ENCODE measurements around the gene CATSPER1.

The CATSPER1 gene

DNA sequence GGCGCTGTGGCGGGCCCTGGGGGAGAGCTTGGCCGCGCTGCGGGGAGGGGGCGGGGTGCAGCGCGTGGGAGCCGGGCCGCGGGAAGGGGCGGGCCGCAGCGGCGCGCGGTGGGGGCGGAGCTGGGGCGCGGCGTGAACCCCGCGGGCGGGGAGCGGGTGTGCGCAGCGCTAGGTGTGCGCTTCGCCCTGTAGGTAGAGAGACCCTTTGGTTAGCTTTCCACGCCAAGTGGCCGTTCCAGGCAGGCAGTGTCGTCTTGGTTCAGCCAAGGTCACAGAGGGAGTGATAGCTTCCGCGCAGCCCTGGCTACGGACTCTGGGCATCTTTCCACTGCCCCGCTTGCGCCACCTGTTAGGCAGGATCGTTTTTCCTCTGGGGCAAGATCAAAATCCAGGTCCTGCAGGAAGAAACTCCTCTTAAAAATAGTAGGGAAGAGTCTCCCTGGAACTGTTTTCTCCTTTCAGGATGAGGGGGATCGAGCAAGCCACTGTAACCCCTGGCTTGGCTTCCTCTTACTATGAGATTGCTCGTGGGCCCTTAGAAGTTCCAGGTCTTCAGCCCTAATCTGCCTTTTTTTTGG is 23.5 kb downstream of the CATSPER1 start:
- DNase-seq (ENCODE audit: low read depth) = no peak

DNA sequence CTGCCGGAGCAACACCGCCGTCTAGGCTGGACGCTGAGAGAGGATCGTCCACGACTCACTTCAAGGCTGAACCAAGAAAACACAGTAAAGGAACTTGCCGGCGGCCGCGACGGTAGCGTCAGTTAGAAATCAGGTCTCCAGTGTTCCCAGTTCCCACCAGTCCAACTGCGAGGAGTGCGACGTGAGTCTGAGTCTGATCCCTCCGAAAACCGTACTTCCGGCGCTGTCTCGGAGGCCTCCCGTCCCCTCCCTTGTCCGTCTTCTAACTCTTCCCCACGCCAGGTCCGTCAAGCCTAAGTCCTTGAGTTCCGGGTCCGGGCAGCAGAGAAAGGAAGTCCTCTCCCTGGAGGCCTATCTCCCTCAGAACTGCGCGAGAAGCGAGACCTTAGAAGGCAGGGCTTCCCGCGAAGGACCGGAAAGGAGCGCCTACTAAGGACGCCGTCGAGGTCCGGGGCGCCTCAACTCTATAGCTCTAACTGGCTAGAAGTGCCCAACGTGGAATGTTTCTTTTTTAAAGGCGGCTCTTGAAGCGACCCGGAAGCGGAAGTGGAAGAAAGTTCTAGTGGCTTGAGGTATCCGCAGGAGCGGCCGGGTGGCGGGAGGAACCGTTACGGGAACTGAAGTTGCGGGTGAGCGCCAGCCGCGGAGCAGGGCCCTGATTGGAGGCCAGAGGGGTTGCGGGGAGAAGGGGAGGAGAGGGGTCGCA is 24.2 kb downstream of the CATSPER1 start, which contains the start of the genes BANF1 and EIF1AD:
TSS of gene BANF1 (plus strand) at position 562 of the 706 bp plus-strand sequence. CDS start 748 bp downstream, outside the sequence.
TSS of gene EIF1AD (minus strand) at position 216 of the 706 bp plus-strand sequence. CDS start 1,768 bp downstream, outside the sequence.
- peak; percentile 85 for DNase-seq (ENCODE audit: low read depth)

GRCh38 chr11:65997286-65997685 is 29.0 kb downstream of the CATSPER1 start:
- DNase-seq (ENCODE audit: low read depth) = no peak

DNA sequence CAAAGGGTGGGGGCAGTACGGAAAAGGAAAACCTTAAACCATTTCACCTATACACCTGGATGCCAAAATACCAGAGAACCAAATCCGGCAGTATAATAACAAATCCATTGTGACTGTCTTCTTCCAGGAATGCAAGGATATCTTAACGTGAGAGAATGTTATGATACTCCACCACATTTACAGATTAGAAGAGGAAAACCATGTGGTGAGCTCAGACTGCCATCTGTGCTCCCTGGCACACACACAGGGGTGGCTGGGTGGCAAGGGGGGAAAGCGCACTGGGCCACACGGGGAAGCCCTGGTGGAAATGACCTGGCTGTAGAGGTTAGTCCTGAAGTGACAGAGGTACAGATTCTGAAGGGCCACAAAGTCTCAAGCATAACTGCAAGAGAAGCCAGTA is 34.2 kb downstream of the CATSPER1 start:
- no peak for DNase-seq (ENCODE audit: low read depth)

DNA sequence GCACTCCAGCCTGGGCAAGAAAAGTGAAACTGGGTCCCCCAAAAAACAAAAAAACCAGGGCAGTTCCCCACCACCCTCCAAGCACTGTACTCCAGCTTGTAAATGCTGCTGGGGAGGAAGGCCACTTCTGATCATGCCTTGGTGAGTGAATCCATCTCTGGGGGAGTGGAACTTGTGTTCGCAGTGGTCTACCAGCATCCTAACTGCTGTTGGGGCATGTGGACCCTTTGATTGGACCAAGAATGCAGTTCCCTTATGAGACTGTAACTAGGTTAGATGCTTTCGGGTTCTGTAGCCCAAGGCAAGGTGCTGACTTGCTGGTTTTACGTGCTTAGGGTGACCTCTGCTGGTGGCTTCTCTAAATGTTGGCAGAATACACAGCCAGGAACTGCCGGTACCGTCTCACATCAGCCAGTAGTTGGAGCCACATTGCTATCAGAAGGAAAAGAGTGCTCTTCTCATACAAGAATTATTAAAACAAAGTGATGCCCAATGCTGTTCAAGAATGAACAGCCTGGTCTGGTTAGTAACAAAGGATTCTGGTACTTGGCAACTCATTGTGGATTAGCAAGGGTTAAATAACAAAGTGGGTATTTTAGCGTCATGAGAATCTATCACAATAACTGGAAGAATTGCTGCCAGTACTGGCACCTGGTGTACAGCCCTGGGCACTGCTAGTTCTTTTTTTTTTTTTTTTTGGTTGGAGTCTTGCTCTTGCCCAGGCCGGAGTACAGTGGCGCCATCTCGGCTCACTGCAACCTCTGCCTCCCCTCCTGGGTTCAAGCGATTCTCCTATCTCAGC is 37.3 kb downstream of the CATSPER1 start:
- DNase-seq (ENCODE audit: low read depth) = peak; percentile 89

DNA sequence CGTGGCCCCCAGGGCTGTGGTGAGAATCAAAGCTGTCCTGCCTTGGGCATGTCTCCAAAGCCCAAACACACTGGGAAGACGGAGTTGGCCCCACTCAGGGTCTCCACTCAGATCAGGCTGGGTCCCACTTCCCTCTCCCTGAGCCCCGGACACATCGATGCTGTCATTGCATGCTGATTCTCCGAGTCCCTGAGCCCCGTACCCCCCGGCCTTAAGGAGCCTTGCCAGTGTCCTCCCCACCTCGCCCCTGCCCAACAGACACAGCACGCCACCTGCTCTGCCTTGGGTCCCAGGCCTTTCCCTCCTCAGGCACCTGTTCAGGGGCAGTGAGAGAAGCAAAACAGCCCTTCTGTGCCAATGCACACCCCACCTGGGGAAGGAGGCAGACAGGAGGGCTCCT is 38.9 kb downstream of the CATSPER1 start:
- DNase-seq (ENCODE audit: low read depth) = no peak

GRCh38 chr11:65983589-65983987 is 42.7 kb downstream of the CATSPER1 start:
- no peak for DNase-seq (ENCODE audit: low read depth)

DNA sequence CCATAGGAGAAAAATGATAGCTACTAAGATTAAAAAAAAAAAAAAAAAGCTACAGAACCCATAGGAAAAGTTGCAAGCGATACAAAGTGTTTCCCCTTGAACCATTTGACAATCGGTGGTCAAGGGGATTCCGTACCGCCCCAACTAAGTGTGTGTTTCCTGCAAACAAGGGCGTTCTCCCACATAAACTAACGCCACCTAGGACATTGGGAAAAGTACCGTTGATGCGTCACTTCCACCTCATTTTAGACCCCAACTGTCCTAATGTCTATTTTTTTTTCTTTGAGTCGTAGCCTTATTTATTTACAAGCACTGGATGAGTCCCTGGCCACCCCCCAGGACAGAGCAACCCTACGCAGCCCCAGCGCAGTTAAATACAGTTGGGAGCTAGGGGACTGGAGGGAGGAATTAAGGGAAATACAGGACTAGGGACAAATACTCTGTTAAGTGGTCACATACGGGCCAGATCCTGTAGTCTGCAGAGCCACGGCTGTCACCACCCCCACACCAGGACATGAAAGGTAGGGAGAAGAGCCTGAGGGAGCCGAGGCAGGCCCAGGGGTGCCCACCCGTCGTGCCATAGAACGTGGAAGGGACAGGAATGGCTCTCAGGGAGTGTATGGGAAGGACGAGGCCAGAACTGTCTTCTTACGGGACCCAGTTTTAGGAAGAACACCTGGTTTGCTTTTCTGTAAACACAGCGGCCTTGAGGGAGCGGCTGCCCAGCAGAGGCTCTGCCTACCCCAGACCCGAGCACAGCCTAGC is 43.3 kb downstream of the CATSPER1 start:
- no peak for DNase-seq (ENCODE audit: low read depth)

- DNase-seq (ENCODE audit: low read depth) = no peak
Measured at GRCh38 chr11:65981972-65982823, 44.1 kb downstream of the CATSPER1 start.

DNA sequence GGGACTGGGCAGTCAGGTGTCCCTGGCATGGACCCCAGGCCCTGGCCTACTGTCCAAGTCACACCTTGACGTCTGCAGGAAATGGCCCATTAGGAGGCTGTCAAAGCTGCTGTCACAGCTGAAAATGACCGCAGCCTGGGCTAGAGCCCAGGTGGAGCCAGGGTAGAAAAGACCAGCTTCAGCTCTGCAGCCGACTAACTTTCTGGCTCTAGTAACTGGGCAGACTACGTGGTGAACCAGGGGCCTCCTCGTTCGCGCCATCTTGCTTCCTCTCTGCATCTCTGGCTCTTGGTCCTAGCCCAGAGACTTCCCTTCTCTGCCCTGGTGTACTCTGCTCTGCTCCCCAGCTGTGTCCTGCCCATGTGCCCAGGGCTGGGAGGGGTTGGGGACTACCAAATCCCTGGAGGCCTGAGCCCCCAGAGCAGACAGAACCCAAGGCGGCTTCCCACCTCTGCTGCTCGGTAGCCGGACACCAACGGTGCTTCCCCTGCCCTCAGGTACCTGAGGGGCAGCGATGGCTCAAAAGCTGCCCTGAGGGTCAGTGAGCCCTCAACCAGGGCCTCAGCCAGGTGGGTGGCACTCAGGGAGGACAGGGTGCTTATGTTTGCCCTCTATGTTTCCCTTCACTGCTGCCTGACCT is 45.1 kb downstream of the CATSPER1 start:
- DNase-seq (ENCODE audit: low read depth) = no peak

DNA sequence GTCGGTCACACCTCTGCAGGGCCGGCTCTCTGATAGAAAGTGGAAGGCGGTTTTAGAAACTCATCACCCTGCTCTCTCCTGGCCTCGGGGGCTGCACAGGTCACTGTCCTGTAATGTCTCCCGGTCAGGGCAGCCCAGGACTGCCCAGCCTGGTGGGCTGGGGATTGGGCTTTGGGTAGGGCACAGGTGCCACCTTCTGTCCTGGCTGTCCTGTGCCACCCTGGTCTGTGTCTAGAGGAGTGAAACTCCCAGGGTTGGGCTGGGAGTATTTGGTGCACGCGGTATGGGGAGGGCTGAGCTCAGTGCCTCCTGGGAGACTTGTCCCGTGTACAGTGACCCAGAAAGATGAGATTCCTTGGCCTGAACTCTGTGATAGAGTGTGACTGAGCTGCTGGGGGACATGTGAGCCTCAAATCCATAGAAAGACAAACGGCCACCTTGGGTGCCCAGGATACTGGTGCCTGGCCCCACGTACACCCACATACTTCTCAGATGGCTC is 47.0 kb downstream of the CATSPER1 start:
- DNase-seq (ENCODE audit: low read depth) = no peak

- no peak for DNase-seq (ENCODE audit: low read depth)
Measured at GRCh38 chr11:65978391-65979238, 47.7 kb downstream of the CATSPER1 start.

DNA sequence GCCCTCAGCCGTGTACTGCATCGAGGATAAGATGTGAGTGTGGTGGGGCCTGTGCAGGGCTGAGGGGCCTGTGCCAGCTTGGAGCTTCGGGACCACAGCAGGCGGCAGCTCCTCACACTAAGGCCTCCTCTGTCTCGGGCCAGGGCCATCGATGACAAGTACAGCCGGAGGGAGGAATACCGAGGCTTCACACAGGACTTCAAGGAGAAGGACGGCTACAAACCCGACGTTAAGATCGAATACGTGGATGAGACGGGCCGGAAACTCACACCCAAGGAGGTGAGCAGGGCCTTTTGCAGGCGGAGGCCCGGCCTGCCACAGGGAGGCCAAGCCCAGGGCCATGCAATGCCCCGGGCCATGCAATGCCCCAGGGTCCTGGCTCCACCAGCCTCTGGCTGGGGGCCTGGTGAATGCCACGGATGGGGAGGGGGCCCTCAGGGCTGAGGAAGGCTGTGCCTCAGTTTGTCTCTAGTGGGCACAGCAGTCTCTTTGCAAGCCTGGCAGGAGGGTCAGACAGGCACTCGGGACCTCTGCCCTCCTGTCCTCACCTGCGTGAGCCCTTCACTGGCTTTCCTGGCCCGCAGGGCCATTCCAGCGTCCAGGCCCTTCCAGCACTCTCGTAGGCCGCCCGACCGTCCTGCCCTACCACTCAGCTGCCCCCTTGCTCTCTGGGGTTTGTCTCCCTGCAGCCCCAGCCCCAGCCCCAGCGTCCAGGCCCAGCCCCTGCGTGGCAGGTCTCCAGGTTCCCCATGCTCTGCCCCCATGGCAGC is 48.5 kb downstream of the CATSPER1 start:
- no peak for DNase-seq (ENCODE audit: low read depth)

DNA sequence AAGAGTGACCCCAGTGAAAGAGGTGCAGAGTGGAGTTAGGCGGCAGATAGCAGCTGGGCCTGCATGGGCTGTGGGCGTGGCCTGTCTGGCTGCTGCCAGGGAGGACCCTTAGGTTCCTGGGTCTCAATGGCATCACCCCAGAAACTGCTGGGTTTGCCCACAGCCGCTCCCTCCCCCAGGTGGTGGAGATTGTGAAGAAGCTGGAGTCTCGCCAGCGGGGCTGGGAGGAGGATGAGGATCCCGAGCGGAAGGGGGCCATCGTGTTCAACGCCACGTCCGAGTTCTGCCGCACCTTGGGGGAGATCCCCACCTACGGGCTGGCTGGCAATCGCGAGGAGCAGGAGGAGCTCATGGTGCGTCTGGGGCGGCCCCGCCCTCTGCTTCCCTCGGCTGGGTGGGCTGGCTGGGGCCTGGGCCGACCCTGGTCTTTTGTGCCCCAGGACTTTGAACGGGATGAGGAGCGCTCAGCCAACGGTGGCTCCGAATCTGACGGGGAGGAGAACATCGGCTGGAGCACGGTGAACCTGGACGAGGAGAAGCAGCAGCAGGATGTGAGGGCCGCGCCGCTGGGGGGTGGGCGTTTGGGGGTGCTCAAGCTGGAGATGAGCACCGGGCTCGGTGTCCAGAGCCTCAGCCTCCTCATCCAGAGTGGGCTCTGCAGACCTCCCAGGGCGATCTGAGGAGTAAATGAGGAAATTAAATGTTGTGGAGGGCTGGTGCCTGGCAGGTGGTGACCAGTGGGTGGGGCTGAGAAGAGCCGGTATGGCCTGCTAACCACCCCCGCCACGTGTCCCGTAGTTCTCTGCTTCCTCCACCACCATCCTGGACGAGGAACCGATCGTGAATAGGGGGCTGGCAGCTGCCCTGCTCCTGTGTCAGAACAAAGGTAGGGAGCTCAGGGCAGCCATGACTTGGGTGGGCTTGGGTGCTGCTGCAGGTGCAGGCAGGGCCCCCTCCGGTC is 49.8 kb downstream of the CATSPER1 start:
- no peak for DNase-seq (ENCODE audit: low read depth)

- no peak for DNase-seq (ENCODE audit: low read depth)
Measured at GRCh38 chr11:65975771-65976170, 50.5 kb downstream of the CATSPER1 start.

DNA sequence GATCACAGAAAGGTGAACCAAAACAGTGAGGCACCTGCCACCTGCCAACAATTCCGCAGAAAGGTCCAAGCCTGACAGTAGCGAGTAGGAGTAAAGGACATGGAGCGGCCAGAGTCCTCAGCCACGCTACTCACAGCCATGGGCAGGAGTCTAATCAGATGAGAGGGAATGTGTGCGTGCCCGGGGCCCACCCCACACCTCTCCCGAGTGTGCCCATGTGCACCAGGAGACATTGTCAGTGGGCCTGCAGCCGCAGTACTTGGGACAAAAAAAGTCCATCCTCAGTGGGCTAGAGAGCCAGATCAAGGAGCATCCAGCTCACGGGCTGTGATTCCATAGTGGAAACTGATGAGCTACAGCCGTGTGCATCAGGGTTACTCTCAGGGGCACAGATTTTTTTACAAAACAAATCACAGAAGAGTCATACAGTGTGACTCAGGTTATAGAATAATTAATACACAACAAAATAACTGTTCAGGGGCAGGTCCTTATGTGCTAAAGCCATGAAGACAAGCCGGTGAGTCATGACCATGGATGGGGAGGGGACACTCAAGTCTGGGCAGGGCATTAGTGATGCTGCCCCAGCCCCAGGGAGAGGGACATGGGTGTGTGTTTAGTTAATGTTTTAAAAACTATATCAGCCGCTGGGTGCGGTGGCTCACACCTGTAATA is 52.7 kb downstream of the CATSPER1 start:
- no peak for DNase-seq (ENCODE audit: low read depth)

DNA sequence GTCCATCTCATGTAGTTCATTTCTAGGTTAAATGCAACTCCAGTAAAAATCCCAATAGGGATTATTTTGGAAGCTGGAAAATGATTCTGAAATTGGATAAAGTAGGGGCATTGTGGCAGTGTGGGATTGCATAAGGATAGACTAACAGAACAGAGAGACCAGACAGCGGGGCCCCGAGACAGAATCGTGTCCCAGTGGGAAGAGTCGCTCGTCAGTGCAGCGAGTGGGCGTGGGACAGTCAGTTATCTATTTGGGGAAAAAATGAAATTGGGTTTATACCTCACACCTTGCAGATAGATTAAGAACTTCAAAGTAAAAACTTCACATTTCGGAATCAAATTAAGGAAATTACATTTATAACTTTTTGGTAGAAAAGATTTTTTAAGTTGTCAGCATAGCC is 54.2 kb downstream of the CATSPER1 start:
- DNase-seq (ENCODE audit: low read depth) = no peak
